HCT116 (cell line): ENCODE data around the gene CAMKMT. TPM values are rescaled to one million over a fixed set of nuclear protein-coding genes. Genes with fewer than 3 reads are reported as not detected.

Experiments
- ATAC-seq: fragments of 200-7000 bp; cut with Tn5 transposase; 2 replicates; pipeline ENCODE4 v1.9.1; 2020; ENCODE audit warnings: mild to moderate bottlenecking, moderate library complexity
- BruUV-seq: library from RNA; stranded (reverse); fragments of 400-500 nt; replicated peaks from 2 replicates; lab custom pipeline; 2021; lab: Mats Ljungman, UMichigan
- CTCF ChIA-PET: fragments of 300-600 bp; sonication (Branson Sonifier 250); formaldehyde crosslinking; loops from one replicate; lab custom pipeline; 2021; ENCODE audit warnings: antibody characterized with exemption; lab: Charles Lee
- POLR2A ChIA-PET: fragments of 300-600, 350-600 bp; sonication (Branson Sonifier 250); formaldehyde crosslinking; loops from one replicate; lab custom pipeline; 2021; ENCODE audit warnings: antibody characterized with exemption; lab: Charles Lee
- RAD21 ChIA-PET, 2 experiments: fragments of 300-600 bp; sonication (Branson Sonifier 250); formaldehyde crosslinking; loops; one replicate each; lab custom pipeline; 2023; ENCODE audit warnings: low total read pairs in 2 of 2; ENCODE audit not compliant: uncharacterized antibody in 2 of 2, unreplicated experiment in 2 of 2, low non-redundant PET in 1 of 2; lab: Charles Lee
- DNase-seq: peaks from one replicate; pipeline ENCODE4 v3.0.0-alpha.2; 2010; ENCODE audit warnings: low read depth, low spot score
- H2AFZ ChIP-seq: fragments of 200-600 bp; shearing (Covaris generic), sonication (generic); 2 replicates; pipeline ENCODE4 v1.6.1; 2017; ENCODE audit warnings: low read depth, mixed run types, mixed read lengths, antibody characterized with exemption, low read length; ENCODE audit not compliant: poor library complexity, severe bottlenecking
- H3K27ac ChIP-seq: 2 replicates; pipeline ENCODE4 v1.5.1; 2012; ENCODE audit warnings: low read depth, low read length
- H3K27me3 ChIP-seq: fragments of 200-600 bp; sonication (generic); 2 replicates; pipeline ENCODE4 v1.6.1; 2016; ENCODE audit warnings: mixed run types, low read length, mixed read lengths; ENCODE audit not compliant: insufficient read depth
- H3K36me3 ChIP-seq, 2 experiments: fragments of 200-500 bp in 1 of 2; fragments of 200-600 bp in 1 of 2; sonication (Bioruptor generic) in 1 of 2; sonication (generic) in 1 of 2; 2 replicates each; pipeline versions ENCODE4 v1.5.1 to v1.6.1; 2014 to 2016; ENCODE audit warnings: low read length in 2 of 2, inconsistent platforms in 1 of 2, mixed read lengths in 1 of 2, mixed run types in 1 of 2; ENCODE audit not compliant: insufficient read depth in 2 of 2, control insufficient read depth in 1 of 2
- H3K4me1 ChIP-seq, 2 experiments: fragments of 200-600 bp in 1 of 2; sonication (generic) in 1 of 2; 2 replicates each; pipeline versions ENCODE4 v1.5.1 to v1.6.1; 2012 to 2017; ENCODE audit warnings: low read length in 2 of 2, inconsistent platforms in 1 of 2, mild to moderate bottlenecking in 1 of 2, mixed read lengths in 1 of 2, mixed run types in 1 of 2, moderate library complexity in 1 of 2; ENCODE audit not compliant: insufficient read depth in 2 of 2, control insufficient read depth in 1 of 2
- H3K4me2 ChIP-seq: fragments of 200-600 bp; sonication (generic); 2 replicates; pipeline ENCODE4 v1.6.1; 2017; ENCODE audit warnings: mixed run types, low read length, mixed read lengths
- H3K4me3 ChIP-seq, 2 experiments: fragments of 200-600 bp in 1 of 2; sonication (generic) in 1 of 2; replicated peaks in 1 of 2; 2 replicates each; pipeline ENCODE4 v1.5.1; 2011 to 2016; ENCODE audit warnings: low read length in 2 of 2, control low read depth in 1 of 2, low read depth in 1 of 2, mild to moderate bottlenecking in 1 of 2, mixed read lengths in 1 of 2, mixed run types in 1 of 2
- H3K79me2 ChIP-seq: fragments of 200-600 bp; sonication (generic); 2 replicates; pipeline ENCODE4 v1.6.1; 2017; ENCODE audit warnings: mild to moderate bottlenecking, mixed run types, low read length, moderate library complexity, mixed read lengths; ENCODE audit not compliant: insufficient read depth
- H3K9ac ChIP-seq: fragments of 200-600 bp; sonication (generic); 2 replicates; pipeline ENCODE4 v1.6.1; 2016; ENCODE audit warnings: low read length, mixed read lengths
- H3K9me2 ChIP-seq: fragments of 200-600 bp; sonication (generic), shearing (Covaris generic); 2 replicates; pipeline ENCODE4 v1.6.1; 2017; ENCODE audit warnings: mixed run types, mild to moderate bottlenecking, moderate library complexity; ENCODE audit not compliant: insufficient read depth
- H3K9me3 ChIP-seq, 2 experiments: fragments of 200-500 bp in 1 of 2; fragments of 200-600 bp in 1 of 2; sonication (Bioruptor generic) in 1 of 2; sonication (generic) in 1 of 2; 2 replicates each; pipeline ENCODE4 v1.6.1; 2014 to 2017; ENCODE audit warnings: low read length in 2 of 2, mixed read lengths in 2 of 2, inconsistent platforms in 1 of 2, low read depth in 1 of 2, mild to moderate bottlenecking in 1 of 2, mixed run types in 1 of 2, moderate library complexity in 1 of 2; ENCODE audit not compliant: control insufficient read depth in 1 of 2, insufficient read depth in 1 of 2
- H4K20me1 ChIP-seq: fragments of 200-600 bp; sonication (generic), shearing (Covaris generic); 2 replicates; pipeline ENCODE4 v1.6.1; 2017; ENCODE audit warnings: mixed run types, mild to moderate bottlenecking, moderate library complexity; ENCODE audit not compliant: insufficient read depth
- CBX3 ChIP-seq: IDR thresholded peaks from 2 replicates; pipeline ENCODE4 v1.6.1; 2012; ENCODE audit warnings: low read depth
- EGR1 ChIP-seq: IDR thresholded peaks from 2 replicates; pipeline ENCODE4 v1.6.1; 2012; ENCODE audit warnings: low read depth
- JUND ChIP-seq: IDR thresholded peaks from 2 replicates; pipeline ENCODE4 v1.6.1; 2012
- RAD21 ChIP-seq: IDR thresholded peaks from 2 replicates; pipeline ENCODE4 v1.6.1; 2012; ENCODE audit warnings: low read depth, mild to moderate bottlenecking
- YY1 ChIP-seq: IDR thresholded peaks from 2 replicates; pipeline ENCODE4 v1.6.1; 2011; ENCODE audit warnings: low read length, low read depth, moderate library complexity, mild to moderate bottlenecking; ENCODE audit not compliant: insufficient replicate concordance; ENCODE audit errors: extremely low read depth
- ZNF274 ChIP-seq: fragments of 200-500 bp; sonication (Bioruptor generic); IDR thresholded peaks from 2 replicates; pipeline ENCODE4 v1.6.1; 2014; ENCODE audit warnings: mild to moderate bottlenecking, low read depth, low read length, inconsistent platforms
- intact Hi-C: fragments of 100-400 bp; cut with micrococcal nuclease; formaldehyde crosslinking; loops from 2 replicates; pipeline ENCODE4 v1.10.0; 2022
- total RNA-seq: library from RNA; stranded (reverse); gene quantifications from one replicate; pipeline ENCODE4 v1.2.1, GENCODE V29; 2021; ENCODE audit not compliant: unreplicated experiment
- TF ChIP-seq, protein P1 (sequence below), 3 experiments: fragments of 200-600 bp in 1 of 3; sonication (generic) in 1 of 3; IDR thresholded peaks in 2 of 3; conservative IDR thresholded peaks in 1 of 3; 2 replicates each; pipeline ENCODE4 v1.5.1; 2012 to 2017; ENCODE audit warnings: low read depth in 2 of 3, low read length in 2 of 3, antibody characterized with exemption in 1 of 3, borderline replicate concordance in 1 of 3, control low read depth in 1 of 3, mild to moderate bottlenecking in 1 of 3, mixed read lengths in 1 of 3, mixed run types in 1 of 3, moderate library complexity in 1 of 3; ENCODE audit not compliant: insufficient read depth in 1 of 3

The CAMKMT gene
- total RNA-seq, 1 experiment from 2014 or later, result 10.6 TPM

DNA sequence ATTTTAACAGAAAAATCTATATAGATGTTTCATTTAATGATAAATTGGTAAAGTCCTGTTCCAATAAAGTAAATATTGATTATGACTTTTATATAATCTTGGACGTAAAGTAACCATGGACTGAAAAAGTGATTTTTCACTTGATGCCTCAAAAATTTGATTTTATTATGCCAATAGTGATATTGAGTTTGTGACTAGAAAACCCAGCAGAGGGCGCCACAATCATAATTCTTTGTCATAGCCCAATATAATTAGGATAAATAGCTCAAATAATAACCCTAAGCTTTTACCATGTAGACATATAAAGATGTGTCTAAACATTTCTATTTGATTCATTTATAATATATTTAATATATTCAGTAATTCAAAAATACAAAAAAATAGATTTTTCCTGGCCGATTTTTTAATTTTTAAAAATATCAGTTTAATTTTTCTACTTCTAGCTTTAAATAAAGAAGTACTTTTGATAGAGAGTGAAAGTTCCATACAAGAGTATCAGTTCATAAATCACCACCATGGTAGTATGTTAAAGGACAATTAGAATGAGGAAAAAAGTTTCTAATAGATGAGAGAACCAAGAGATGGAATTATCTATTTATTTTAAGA, 30.7 kb downstream of the CAMKMT start:
- H3K4me2 ChIP-seq, result no peak overlapping the region
- no peak overlapping the region for H3K9ac ChIP-seq
- H3K9me2 ChIP-seq, result no peaks in the 10 kb centered on the region
- H3K4me3 ChIP-seq, result no peak overlapping the region
- BruUV-seq, result no TSS peak
- H3K27ac ChIP-seq, result no peak overlapping the region
- ChIA-PET POLR2A (interaction anchor here (1.4 kb wide), 1 partner anchor 31 kb away, joined by 3 read pairs; the partner anchor contains the start of genes CAMKMT and PREPL), CTCF (interaction anchor here (0.6 to 3.2 kb wide), 38 partner anchors 8 to 580 kb away, joined by 3 to 32 read pairs (median 4); partner anchors contain the start of genes CAMKMT and PREPL), RAD21 (interaction anchor here (0.7 to 1.4 kb wide), 4 partner anchors 87 to 563 kb away, joined by 3 to 5 read pairs (median 4); no protein-coding TSS in a partner anchor)
- no peak for TF ChIP-seq CBX3
- peak; percentile 57 for TF ChIP-seq RAD21
- TF ChIP-seq, protein P1, sequence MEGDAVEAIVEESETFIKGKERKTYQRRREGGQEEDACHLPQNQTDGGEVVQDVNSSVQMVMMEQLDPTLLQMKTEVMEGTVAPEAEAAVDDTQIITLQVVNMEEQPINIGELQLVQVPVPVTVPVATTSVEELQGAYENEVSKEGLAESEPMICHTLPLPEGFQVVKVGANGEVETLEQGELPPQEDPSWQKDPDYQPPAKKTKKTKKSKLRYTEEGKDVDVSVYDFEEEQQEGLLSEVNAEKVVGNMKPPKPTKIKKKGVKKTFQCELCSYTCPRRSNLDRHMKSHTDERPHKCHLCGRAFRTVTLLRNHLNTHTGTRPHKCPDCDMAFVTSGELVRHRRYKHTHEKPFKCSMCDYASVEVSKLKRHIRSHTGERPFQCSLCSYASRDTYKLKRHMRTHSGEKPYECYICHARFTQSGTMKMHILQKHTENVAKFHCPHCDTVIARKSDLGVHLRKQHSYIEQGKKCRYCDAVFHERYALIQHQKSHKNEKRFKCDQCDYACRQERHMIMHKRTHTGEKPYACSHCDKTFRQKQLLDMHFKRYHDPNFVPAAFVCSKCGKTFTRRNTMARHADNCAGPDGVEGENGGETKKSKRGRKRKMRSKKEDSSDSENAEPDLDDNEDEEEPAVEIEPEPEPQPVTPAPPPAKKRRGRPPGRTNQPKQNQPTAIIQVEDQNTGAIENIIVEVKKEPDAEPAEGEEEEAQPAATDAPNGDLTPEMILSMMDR (IDR thresholded peaks at IDR 0.05 in 2 of 3, conservative IDR thresholded peaks at IDR 0.05 in 1 of 3; ENCODE audit: borderline replicate concordance in 1 of 3, insufficient read depth in 1 of 3, low read depth in 2 of 3, low read length in 2 of 3), result peak; percentile 56 to 79 (median 62)
- H3K4me1 ChIP-seq, result no peaks in the 10 kb centered on the region
- no peaks in the 10 kb centered on the region for H3K79me2 ChIP-seq
- ATAC-seq, result no peak
- peak; percentile 6 for DNase-seq
- H2AFZ ChIP-seq, result no peak overlapping the region
- no peaks in the 10 kb centered on the region for H3K27me3 ChIP-seq
- no peaks in the 10 kb centered on the region for H3K36me3 ChIP-seq
- H3K9me3 ChIP-seq, result no peaks in the 10 kb centered on the region
- intact Hi-C loops, result loop anchor here (1.0 to 5.0 kb wide), 4 partner anchors 87 to 580 kb away; no protein-coding TSS in a partner anchor
- no peaks in the 10 kb centered on the region for H4K20me1 ChIP-seq

DNA sequence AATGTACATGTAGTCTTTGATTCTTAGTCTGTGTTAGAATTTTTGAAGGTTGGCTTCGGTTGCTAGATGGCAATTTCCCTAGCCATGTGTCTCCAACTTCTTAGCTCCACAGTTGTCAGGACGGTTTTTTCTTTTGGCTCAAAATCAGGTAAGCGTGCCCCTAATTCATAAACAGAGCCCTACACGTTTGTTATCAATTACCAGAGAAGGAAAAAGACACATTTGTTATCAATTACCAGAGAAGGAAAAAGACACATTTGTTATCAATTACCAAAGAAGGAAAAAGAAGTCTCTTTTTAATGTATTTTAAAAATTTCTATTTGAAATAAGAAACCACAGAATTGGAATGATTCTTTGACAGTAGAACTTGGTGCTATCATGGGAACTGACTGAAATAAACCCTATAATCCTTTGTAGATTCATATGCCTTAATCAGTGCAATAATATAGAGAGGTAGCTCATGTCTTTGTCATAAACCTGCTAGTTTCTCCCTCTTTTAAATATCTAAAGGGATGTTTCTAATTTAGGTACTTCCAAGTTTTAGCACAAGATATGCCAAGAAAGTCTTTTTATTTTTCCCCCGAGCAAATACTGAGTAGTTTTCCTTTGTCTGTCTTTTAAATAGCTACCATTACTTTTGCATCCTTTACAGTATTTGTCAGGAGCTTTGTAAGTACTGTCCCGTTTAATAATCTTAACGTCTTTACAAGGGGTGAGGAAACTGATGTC, 35.9 kb downstream of the CAMKMT start:
- Histone ChIP-seq H3K27me3 (no peaks in the 10 kb centered on the region), H3K36me3 (no peaks in the 10 kb centered on the region), H3K4me2 (no peak overlapping the region), H3K9me3 (no peaks in the 10 kb centered on the region), H3K4me1 (no peaks in the 10 kb centered on the region), H3K9me2 (no peaks in the 10 kb centered on the region), H3K79me2 (no peaks in the 10 kb centered on the region), H3K9ac (no peak overlapping the region), H3K27ac (no peak overlapping the region), H2AFZ (no peak overlapping the region), H4K20me1 (no peaks in the 10 kb centered on the region), H3K4me3 (no peak overlapping the region)
- TF ChIP-seq YY1, result no peak
- TF ChIP-seq JUND, result no peak
- no peak for TF ChIP-seq ZNF274
- no peak for TF ChIP-seq EGR1
- BruUV-seq, result no TSS peak
- ChIA-PET RAD21 (no interaction called here), POLR2A (no interaction called here), CTCF (interaction anchor here (0.7 to 1.7 kb wide), 2 partner anchors 82 to 165 kb away, joined by 3 to 5 read pairs; no protein-coding TSS in a partner anchor)
- intact Hi-C loops, result no loop called here
- no peak for ATAC-seq
- no peak for DNase-seq
